Neural cell (in vitro differentiated cells): Measurements from ENCODE around the gene BNIP5.

ENCODE experiments used
- EZH2 ChIP-seq: fragments of 200-600, 300-800 bp; shearing (Covaris generic), sonication (generic); IDR thresholded peaks from 2 replicates; pipeline ENCODE4 v1.6.1; 2014; ENCODE audit warnings: antibody characterized with exemption, low read length, borderline replicate concordance, mild to moderate bottlenecking; ENCODE audit not compliant: insufficient read depth, poor library complexity, severe bottlenecking
- MXI1 ChIP-seq: fragments of 450-650 bp; conservative IDR thresholded peaks from 2 replicates; pipeline ENCODE4 v1.6.1; 2014; ENCODE audit warnings: antibody characterized with exemption, mild to moderate bottlenecking; ENCODE audit not compliant: poor library complexity, severe bottlenecking
- POLR2AphosphoS5 ChIP-seq: IDR thresholded peaks from 2 replicates; pipeline ENCODE4 v1.6.1; 2012
- SMC3 ChIP-seq: fragments of 450-650 bp; conservative IDR thresholded peaks from 2 replicates; pipeline ENCODE4 v1.6.1; 2014; ENCODE audit warnings: antibody characterized with exemption, mild to moderate bottlenecking, moderate library complexity; ENCODE audit not compliant: poor library complexity
- TAF1 ChIP-seq: IDR thresholded peaks from 2 replicates; pipeline ENCODE4 v1.6.1; 2012; ENCODE audit warnings: low read depth
- TF ChIP-seq, protein P1 (sequence below): fragments of 450-650 bp; IDR thresholded peaks from 2 replicates; pipeline ENCODE4 v1.5.1; 2014; ENCODE audit warnings: antibody characterized with exemption, mild to moderate bottlenecking, moderate library complexity; ENCODE audit not compliant: poor library complexity, severe bottlenecking
- TF ChIP-seq, protein P2 (sequence below): IDR thresholded peaks from 2 replicates; pipeline ENCODE4 v1.6.1; 2012; ENCODE audit warnings: borderline replicate concordance

DNA sequence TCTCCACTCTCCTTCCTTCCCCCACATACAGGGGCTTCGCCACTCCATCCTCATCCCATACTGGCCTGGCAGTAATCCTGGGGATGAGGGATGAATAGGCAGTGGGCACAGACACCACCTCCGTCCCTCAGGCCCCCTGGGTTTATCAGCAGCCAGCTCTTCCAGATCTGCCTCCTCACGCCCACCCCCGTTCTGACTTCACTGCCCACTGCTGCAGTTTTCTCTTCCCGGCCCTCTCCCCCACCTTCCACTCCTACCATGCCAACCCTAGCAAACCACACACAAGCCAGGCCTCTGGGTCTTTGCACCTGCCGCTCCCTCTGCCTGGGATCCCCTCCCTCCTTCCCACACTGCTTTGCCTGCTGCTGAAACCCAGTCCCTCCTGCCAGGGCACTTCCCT is 44.5 kb downstream of the BNIP5 start:
- TF ChIP-seq EZH2 (no peak), MXI1 (no peak), TAF1 (no peak), POLR2AphosphoS5 (no peak), SMC3 (no peak)
- TF ChIP-seq, protein P1, sequence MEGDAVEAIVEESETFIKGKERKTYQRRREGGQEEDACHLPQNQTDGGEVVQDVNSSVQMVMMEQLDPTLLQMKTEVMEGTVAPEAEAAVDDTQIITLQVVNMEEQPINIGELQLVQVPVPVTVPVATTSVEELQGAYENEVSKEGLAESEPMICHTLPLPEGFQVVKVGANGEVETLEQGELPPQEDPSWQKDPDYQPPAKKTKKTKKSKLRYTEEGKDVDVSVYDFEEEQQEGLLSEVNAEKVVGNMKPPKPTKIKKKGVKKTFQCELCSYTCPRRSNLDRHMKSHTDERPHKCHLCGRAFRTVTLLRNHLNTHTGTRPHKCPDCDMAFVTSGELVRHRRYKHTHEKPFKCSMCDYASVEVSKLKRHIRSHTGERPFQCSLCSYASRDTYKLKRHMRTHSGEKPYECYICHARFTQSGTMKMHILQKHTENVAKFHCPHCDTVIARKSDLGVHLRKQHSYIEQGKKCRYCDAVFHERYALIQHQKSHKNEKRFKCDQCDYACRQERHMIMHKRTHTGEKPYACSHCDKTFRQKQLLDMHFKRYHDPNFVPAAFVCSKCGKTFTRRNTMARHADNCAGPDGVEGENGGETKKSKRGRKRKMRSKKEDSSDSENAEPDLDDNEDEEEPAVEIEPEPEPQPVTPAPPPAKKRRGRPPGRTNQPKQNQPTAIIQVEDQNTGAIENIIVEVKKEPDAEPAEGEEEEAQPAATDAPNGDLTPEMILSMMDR = no peak
- TF ChIP-seq, protein P2, sequence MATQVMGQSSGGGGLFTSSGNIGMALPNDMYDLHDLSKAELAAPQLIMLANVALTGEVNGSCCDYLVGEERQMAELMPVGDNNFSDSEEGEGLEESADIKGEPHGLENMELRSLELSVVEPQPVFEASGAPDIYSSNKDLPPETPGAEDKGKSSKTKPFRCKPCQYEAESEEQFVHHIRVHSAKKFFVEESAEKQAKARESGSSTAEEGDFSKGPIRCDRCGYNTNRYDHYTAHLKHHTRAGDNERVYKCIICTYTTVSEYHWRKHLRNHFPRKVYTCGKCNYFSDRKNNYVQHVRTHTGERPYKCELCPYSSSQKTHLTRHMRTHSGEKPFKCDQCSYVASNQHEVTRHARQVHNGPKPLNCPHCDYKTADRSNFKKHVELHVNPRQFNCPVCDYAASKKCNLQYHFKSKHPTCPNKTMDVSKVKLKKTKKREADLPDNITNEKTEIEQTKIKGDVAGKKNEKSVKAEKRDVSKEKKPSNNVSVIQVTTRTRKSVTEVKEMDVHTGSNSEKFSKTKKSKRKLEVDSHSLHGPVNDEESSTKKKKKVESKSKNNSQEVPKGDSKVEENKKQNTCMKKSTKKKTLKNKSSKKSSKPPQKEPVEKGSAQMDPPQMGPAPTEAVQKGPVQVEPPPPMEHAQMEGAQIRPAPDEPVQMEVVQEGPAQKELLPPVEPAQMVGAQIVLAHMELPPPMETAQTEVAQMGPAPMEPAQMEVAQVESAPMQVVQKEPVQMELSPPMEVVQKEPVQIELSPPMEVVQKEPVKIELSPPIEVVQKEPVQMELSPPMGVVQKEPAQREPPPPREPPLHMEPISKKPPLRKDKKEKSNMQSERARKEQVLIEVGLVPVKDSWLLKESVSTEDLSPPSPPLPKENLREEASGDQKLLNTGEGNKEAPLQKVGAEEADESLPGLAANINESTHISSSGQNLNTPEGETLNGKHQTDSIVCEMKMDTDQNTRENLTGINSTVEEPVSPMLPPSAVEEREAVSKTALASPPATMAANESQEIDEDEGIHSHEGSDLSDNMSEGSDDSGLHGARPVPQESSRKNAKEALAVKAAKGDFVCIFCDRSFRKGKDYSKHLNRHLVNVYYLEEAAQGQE = no peak
